Endometrial microvascular endothelial cells (primary cell): ENCODE data around the gene TNS3. TPM values are rescaled to one million over a fixed set of nuclear protein-coding genes. Genes with fewer than 3 reads are reported as not detected.

ENCODE experiments used
- in situ Hi-C: cut with HindIII; loops from 2 replicates; pipeline ENCODE4 v1.10.0; 2017; ENCODE audit warnings: low sequenced_read_pairs, low pct_unique_long_range_greater_than_20kb; ENCODE audit errors: inconsistent ontology term
- total RNA-seq: library from RNA; depleted of rRNA; stranded (reverse); fragments of >200 nt; gene quantifications from one replicate; pipeline ENCODE4 v1.2.3, GENCODE V29; 2015; ENCODE audit errors: inconsistent ontology term

TNS3 gene
- total RNA-seq, 1 donor from 2014 or later: 45.0 TPM

GRCh38 chr7:47483604-47484273 lies 98.2 kb downstream of the TNS3 start:
- in situ Hi-C loops: no loop called here

- in situ Hi-C loops: no loop called here
These were observed 99.7 kb downstream of the TNS3 start for GRCh38 chr7:47482013-47482875.

- in situ Hi-C loops: no loop called here
These were observed 100.3 kb downstream of the TNS3 start for GRCh38 chr7:47481541-47482012.

- in situ Hi-C loops: no loop called here
These were observed 101.1 kb downstream of the TNS3 start for GRCh38 chr7:47480576-47481538.

- in situ Hi-C loops: no loop called here
These were observed 101.9 kb downstream of the TNS3 start for GRCh38 chr7:47479821-47480575.

- in situ Hi-C loops: no loop called here
These were observed 102.8 kb downstream of the TNS3 start for GRCh38 chr7:47478926-47479711.

GRCh38 chr7:47478017-47478344 lies 103.9 kb downstream of the TNS3 start:
- in situ Hi-C loops: no loop called here

- in situ Hi-C loops: no loop called here
These were observed 104.5 kb downstream of the TNS3 start for GRCh38 chr7:47477191-47478016.

GRCh38 chr7:47475880-47476227 lies 106.1 kb downstream of the TNS3 start:
- in situ Hi-C loops: no loop called here

GRCh38 chr7:47474937-47475879 lies 106.7 kb downstream of the TNS3 start:
- in situ Hi-C loops: no loop called here

- in situ Hi-C loops: no loop called here
These were observed 107.5 kb downstream of the TNS3 start for GRCh38 chr7:47474211-47474936.

GRCh38 chr7:47473499-47474210 lies 108.3 kb downstream of the TNS3 start:
- in situ Hi-C loops: no loop called here

GRCh38 chr7:47472444-47473157 lies 109.3 kb downstream of the TNS3 start:
- in situ Hi-C loops: no loop called here

- in situ Hi-C loops: no loop called here
These were observed 110.1 kb downstream of the TNS3 start for GRCh38 chr7:47471831-47472230.
